ENCODE results near the gene AFG1L. TPM values are rescaled to one million over a fixed set of nuclear protein-coding genes. Genes with fewer than 3 reads are reported as not detected.

AFG1L gene
- total and polyA plus RNA-seq, 2 experiments from 2014 or later = 4.1 to 8.7 TPM

DNA sequence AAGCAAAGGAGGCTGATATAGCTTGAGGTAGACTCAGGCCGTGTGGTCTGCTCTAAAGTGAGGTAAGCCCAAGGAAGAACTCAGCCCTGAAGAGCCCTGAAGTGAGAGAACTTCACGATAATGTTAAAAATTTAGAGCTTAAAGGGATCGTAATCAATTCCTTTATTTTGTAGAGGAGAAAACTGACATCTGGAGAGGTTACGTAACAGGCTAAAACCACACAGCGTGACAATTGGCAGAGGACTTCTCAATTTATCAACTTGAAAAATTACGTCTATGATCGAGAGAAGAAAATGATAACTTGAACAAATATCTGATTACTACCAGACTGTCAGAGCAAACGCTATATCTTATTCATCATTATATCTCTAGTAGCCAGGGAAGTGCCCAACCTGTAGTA is 144.1 kb downstream of the AFG1L start (continued):
- TF ChIP-seq, protein P1, sequence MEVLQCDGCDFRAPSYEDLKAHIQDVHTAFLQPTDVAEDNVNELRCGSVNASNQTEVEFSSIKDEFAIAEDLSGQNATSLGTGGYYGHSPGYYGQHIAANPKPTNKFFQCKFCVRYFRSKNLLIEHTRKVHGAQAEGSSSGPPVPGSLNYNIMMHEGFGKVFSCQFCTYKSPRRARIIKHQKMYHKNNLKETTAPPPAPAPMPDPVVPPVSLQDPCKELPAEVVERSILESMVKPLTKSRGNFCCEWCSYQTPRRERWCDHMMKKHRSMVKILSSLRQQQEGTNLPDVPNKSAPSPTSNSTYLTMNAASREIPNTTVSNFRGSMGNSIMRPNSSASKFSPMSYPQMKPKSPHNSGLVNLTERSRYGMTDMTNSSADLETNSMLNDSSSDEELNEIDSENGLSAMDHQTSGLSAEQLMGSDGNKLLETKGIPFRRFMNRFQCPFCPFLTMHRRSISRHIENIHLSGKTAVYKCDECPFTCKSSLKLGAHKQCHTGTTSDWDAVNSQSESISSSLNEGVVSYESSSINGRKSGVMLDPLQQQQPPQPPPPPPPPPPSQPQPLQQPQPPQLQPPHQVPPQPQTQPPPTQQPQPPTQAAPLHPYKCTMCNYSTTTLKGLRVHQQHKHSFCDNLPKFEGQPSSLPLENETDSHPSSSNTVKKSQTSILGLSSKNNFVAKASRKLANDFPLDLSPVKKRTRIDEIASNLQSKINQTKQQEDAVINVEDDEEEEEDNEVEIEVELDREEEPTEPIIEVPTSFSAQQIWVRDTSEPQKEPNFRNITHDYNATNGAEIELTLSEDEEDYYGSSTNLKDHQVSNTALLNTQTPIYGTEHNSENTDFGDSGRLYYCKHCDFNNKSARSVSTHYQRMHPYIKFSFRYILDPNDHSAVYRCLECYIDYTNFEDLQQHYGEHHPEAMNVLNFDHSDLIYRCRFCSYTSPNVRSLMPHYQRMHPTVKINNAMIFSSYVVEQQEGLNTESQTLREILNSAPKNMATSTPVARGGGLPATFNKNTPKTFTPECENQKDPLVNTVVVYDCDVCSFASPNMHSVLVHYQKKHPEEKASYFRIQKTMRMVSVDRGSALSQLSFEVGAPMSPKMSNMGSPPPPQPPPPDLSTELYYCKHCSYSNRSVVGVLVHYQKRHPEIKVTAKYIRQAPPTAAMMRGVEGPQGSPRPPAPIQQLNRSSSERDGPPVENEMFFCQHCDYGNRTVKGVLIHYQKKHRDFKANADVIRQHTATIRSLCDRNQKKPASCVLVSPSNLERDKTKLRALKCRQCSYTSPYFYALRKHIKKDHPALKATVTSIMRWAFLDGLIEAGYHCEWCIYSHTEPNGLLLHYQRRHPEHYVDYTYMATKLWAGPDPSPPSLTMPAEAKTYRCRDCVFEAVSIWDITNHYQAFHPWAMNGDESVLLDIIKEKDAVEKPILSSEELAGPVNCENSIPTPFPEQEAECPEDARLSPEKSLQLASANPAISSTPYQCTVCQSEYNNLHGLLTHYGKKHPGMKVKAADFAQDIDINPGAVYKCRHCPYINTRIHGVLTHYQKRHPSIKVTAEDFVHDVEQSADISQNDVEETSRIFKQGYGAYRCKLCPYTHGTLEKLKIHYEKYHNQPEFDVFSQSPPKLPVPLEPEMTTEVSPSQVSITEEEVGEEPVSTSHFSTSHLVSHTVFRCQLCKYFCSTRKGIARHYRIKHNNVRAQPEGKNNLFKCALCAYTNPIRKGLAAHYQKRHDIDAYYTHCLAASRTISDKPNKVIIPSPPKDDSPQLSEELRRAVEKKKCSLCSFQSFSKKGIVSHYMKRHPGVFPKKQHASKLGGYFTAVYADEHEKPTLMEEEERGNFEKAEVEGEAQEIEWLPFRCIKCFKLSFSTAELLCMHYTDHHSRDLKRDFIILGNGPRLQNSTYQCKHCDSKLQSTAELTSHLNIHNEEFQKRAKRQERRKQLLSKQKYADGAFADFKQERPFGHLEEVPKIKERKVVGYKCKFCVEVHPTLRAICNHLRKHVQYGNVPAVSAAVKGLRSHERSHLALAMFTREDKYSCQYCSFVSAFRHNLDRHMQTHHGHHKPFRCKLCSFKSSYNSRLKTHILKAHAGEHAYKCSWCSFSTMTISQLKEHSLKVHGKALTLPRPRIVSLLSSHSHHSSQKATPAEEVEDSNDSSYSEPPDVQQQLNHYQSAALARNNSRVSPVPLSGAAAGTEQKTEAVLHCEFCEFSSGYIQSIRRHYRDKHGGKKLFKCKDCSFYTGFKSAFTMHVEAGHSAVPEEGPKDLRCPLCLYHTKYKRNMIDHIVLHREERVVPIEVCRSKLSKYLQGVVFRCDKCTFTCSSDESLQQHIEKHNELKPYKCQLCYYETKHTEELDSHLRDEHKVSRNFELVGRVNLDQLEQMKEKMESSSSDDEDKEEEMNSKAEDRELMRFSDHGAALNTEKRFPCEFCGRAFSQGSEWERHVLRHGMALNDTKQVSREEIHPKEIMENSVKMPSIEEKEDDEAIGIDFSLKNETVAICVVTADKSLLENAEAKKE (CRISPR knock-in tag; IDR thresholded peaks at IDR 0.05) = no peak

DNA sequence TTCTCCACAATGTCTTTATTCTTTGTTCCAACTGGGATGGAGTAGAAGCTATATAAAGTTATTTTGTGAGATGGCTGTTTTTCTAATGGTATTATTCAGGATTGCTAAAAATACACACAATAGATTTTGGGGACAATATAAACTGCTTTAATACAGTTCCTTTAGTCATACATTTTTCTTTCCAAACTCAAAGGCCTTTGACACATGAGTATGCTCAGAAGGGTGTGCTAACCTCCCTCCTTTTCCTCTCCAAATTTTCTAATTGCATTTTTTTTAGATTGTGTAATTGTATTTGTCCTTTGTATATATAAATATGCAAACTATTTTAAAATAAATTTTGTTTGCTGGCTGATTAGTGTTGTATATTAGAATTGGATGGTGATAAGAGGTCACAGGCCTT is 146.3 kb downstream of the AFG1L start:
- H4K20me1 ChIP-seq (replicated peaks; ENCODE audit: insufficient read depth) = no peaks in the 10 kb centered on the region
- no peaks in the 10 kb centered on the region for H3K27me3 Mint-ChIP-seq (ENCODE audit: insufficient read depth, low read depth, poor library complexity)
- no peaks in the 10 kb centered on the region for H3F3A ChIP-seq (replicated peaks; ENCODE audit: low read depth)
- no peaks in the 10 kb centered on the region for H3K4me1 ChIP-seq (ENCODE audit: insufficient read depth)
- no peaks in the 10 kb centered on the region for H3K79me2 ChIP-seq (replicated peaks; ENCODE audit: insufficient read depth)
- H3K4me3 ChIP-seq = no peak overlapping the region
- H2AFZ ChIP-seq = no peak overlapping the region
- H3K27me3 ChIP-seq (ENCODE audit: insufficient read depth) = no peaks in the 10 kb centered on the region
- ATAC-seq = no peak
- no peaks in the 10 kb centered on the region for H3K9me2 ChIP-seq (ENCODE audit: insufficient read depth)
- H3K36me3 ChIP-seq (ENCODE audit: insufficient read depth) = no peaks in the 10 kb centered on the region
- DNase-seq (ENCODE audit: low spot score) = no peak
- no peak overlapping the region for H3K4me2 ChIP-seq
- H3K36me3 Mint-ChIP-seq (ENCODE audit: low read depth) = no peaks in the 10 kb centered on the region
- no peak overlapping the region for H3K4me3 Mint-ChIP-seq
- no peak overlapping the region for H3K27ac ChIP-seq (ENCODE audit: low read depth)
- no peaks in the 10 kb centered on the region for H3K4me1 Mint-ChIP-seq
- H3K9me3 Mint-ChIP-seq = no peaks in the 10 kb centered on the region
- H3K27ac Mint-ChIP-seq = no peak overlapping the region
- TF ChIP-seq, protein P2, sequence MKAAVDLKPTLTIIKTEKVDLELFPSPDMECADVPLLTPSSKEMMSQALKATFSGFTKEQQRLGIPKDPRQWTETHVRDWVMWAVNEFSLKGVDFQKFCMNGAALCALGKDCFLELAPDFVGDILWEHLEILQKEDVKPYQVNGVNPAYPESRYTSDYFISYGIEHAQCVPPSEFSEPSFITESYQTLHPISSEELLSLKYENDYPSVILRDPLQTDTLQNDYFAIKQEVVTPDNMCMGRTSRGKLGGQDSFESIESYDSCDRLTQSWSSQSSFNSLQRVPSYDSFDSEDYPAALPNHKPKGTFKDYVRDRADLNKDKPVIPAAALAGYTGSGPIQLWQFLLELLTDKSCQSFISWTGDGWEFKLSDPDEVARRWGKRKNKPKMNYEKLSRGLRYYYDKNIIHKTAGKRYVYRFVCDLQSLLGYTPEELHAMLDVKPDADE (IDR thresholded peaks at IDR 0.05) = no peak
- TF ChIP-seq, protein P1 (CRISPR knock-in tag; IDR thresholded peaks at IDR 0.05) = no peak
- TF ChIP-seq EZH2phosphoT487 (IDR thresholded peaks at IDR 0.05; ENCODE audit: unreplicated experiment) (no peak), JUNB (IDR thresholded peaks at IDR 0.05; ENCODE audit: unreplicated experiment) (no peak), CREB1 (CRISPR knock-in tag; IDR thresholded peaks at IDR 0.05; ENCODE audit: low read depth) (no peak)
- TF ChIP-seq, protein P3, sequence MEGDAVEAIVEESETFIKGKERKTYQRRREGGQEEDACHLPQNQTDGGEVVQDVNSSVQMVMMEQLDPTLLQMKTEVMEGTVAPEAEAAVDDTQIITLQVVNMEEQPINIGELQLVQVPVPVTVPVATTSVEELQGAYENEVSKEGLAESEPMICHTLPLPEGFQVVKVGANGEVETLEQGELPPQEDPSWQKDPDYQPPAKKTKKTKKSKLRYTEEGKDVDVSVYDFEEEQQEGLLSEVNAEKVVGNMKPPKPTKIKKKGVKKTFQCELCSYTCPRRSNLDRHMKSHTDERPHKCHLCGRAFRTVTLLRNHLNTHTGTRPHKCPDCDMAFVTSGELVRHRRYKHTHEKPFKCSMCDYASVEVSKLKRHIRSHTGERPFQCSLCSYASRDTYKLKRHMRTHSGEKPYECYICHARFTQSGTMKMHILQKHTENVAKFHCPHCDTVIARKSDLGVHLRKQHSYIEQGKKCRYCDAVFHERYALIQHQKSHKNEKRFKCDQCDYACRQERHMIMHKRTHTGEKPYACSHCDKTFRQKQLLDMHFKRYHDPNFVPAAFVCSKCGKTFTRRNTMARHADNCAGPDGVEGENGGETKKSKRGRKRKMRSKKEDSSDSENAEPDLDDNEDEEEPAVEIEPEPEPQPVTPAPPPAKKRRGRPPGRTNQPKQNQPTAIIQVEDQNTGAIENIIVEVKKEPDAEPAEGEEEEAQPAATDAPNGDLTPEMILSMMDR (conservative IDR thresholded peaks at IDR 0.05; ENCODE audit: low read depth in 2 of 2) = no peak

Data from GM23338 (cell line).